GM12878 (cell line): ENCODE data around the gene LHB. TPM values are rescaled to one million over a fixed set of nuclear protein-coding genes. Genes with fewer than 3 reads are reported as not detected.

Source experiments
- ATAC-seq: fragments of 200-7000 bp; cut with Tn5 transposase; 3 replicates; pipeline ENCODE4 v1.9.1; 2020; ENCODE audit warnings: mild to moderate bottlenecking, moderate library complexity
- BruUV-seq: library from RNA; stranded (reverse); fragments of 400-500 nt; replicated peaks from 2 replicates; lab custom pipeline; 2021; lab: Mats Ljungman, UMichigan
- CTCF ChIA-PET: fragments of 300-600 bp; sonication (Branson Sonifier 250); formaldehyde crosslinking; extraction: SDS; loops from one replicate; lab custom pipeline; 2021; ENCODE audit warnings: inconsistent platforms; lab: Yijun Ruan, JAX
- POLR2A ChIA-PET: fragments of 350-600 bp; formaldehyde crosslinking; extraction: SDS; loops from one replicate; lab custom pipeline; 2021; ENCODE audit warnings: inconsistent platforms; lab: Charles Lee
- RAD21 ChIA-PET: fragments of 300-600 bp; sonication (Branson Sonifier 250); formaldehyde crosslinking; loops from one replicate; lab custom pipeline; 2023; ENCODE audit warnings: antibody characterized with exemption; ENCODE audit not compliant: unreplicated experiment; lab: Charles Lee
- SMC1A ChIA-PET: fragments of 300-600 bp; sonication (Branson Sonifier 250); formaldehyde crosslinking; loops from one replicate; lab custom pipeline; 2023; ENCODE audit not compliant: unreplicated experiment, uncharacterized antibody; lab: Charles Lee
- DNase-seq: peaks from one replicate; pipeline ENCODE4 v3.0.0-alpha.2; 2011; ENCODE audit warnings: low read depth, low spot score
- FAIRE-seq: peaks from 3 replicates; lab custom pipeline; 2011; peaks lifted over from hg19 to GRCh38; lab: Jason Lieb, UNC
- H2AFZ ChIP-seq: 2 replicates; pipeline ENCODE4 v1.6.0; 2011; ENCODE audit warnings: low read depth, low read length, control low read depth; ENCODE audit not compliant: control insufficient read depth
- H3K27ac ChIP-seq: 2 replicates; pipeline ENCODE4 v1.5.1; 2011; ENCODE audit warnings: control low read depth; ENCODE audit not compliant: control insufficient read depth, insufficient read depth
- H3K27me3 ChIP-seq, 2 experiments: replicated peaks in 1 of 2; 2 replicates each; pipeline versions ENCODE4 v1.6.0 to v1.6.1; 2011; ENCODE audit warnings: low read length in 1 of 2; ENCODE audit not compliant: control insufficient read depth in 2 of 2, insufficient read depth in 2 of 2
- H3K36me3 ChIP-seq, 2 experiments: 2 replicates each; pipeline ENCODE4 v1.5.1; 2011; ENCODE audit warnings: low read length in 1 of 2; ENCODE audit not compliant: control insufficient read depth in 2 of 2, insufficient read depth in 2 of 2
- H3K4me1 ChIP-seq: 2 replicates; pipeline ENCODE4 v1.6.1; 2011; ENCODE audit warnings: mild to moderate bottlenecking, low read length, moderate library complexity, mixed read lengths; ENCODE audit not compliant: control insufficient read depth, insufficient read depth
- H3K4me2 ChIP-seq: 2 replicates; pipeline ENCODE4 v1.6.0; 2011; ENCODE audit warnings: control low read depth; ENCODE audit not compliant: control insufficient read depth, insufficient read depth
- H3K4me3 ChIP-seq: fragments of 200-600 bp; sonication (generic); 2 replicates; pipeline ENCODE4 v1.5.1; 2016
- H3K79me2 ChIP-seq: 2 replicates; pipeline ENCODE4 v1.6.0; 2011; ENCODE audit warnings: low read length; ENCODE audit not compliant: control insufficient read depth, insufficient read depth
- H3K9ac ChIP-seq: 2 replicates; pipeline ENCODE4 v1.8.0; 2011; ENCODE audit warnings: low read length, control low read depth, mixed read lengths; ENCODE audit not compliant: control insufficient read depth, insufficient read depth
- H3K9me3 ChIP-seq: replicated peaks from 3 replicates; pipeline ENCODE4 v1.5.1; 2011; ENCODE audit warnings: mild to moderate bottlenecking, low read length; ENCODE audit not compliant: control insufficient read depth, insufficient read depth
- H4K20me1 ChIP-seq: 2 replicates; pipeline ENCODE4 v1.6.0; 2011; ENCODE audit not compliant: control insufficient read depth, insufficient read depth
- CREM ChIP-seq: IDR thresholded peaks from 2 replicates; pipeline ENCODE4 v1.6.1; 2014; ENCODE audit warnings: antibody characterized with exemption, low read depth
- JUND ChIP-seq: IDR thresholded peaks from 2 replicates; pipeline ENCODE4 v1.6.1; 2012; ENCODE audit warnings: low read depth, mild to moderate bottlenecking, low read length, improper control_type of control experiment, moderate library complexity
- WRNIP1 ChIP-seq: IDR thresholded peaks from 2 replicates; pipeline ENCODE4 v1.6.1; 2011; ENCODE audit warnings: low read depth, low read length, improper control_type of control experiment, borderline replicate concordance
- WGBS: methylation state at CpG from one replicate; pipeline ENCODE4 v1.1.6; 2016; ENCODE audit warnings: low lambda C conversion rate; ENCODE audit not compliant: insufficient replicate concordance, insufficient coverage; ENCODE audit errors: missing lambda C conversion rate; 5-methylcytosine and 5-hydroxymethylcytosine counted together
- in situ Hi-C: fragments of 300-500 bp; cut with MboI; formaldehyde crosslinking; loops from 9 replicates; pipeline ENCODE4 v1.14.3; 2018; ENCODE audit warnings: mixed read lengths
- intact Hi-C: fragments of 100-400 bp; cut with micrococcal nuclease; formaldehyde crosslinking; loops from one replicate; pipeline ENCODE4 v1.14.2; 2022; ENCODE audit not compliant: unreplicated experiment
- polyA plus RNA-seq, 11 experiments: library from polyadenylated mRNA; depleted of rRNA in 4 of 11; unstranded in 6 of 11; stranded (reverse) in 5 of 11; fragments of >200 nt; fragmentation: Nextera tagmentation in 4 of 11; fragmentation: Illumina TruSeq in 1 of 11; extraction: Ambion mirVana in 4 of 11; extraction: Trizol in 1 of 11; gene quantifications; 1 replicate in 1 of 11; 2 replicates in 10 of 11; pipeline versions ENCODE4 v1.2.1 to v1.2.3, GENCODE V29; 2011 to 2016; ENCODE audit warnings: inconsistent platforms in 2 of 11, missing spikeins in 2 of 11, low read depth in 1 of 11
- total RNA-seq, 4 experiments: library from RNA; depleted of rRNA in 3 of 4; stranded (reverse); fragments of >200 nt in 3 of 4; fragmentation: Illumina TruSeq in 1 of 4; extraction: Trizol in 1 of 4; gene quantifications; 2 replicates each; pipeline versions ENCODE4 v1.2.1 to v1.2.3, GENCODE V29; 2013 to 2021

LHB gene
- total and polyA plus RNA-seq, 10 of the 15 experiments (the other 5 are each of a cell fraction or from before 2014, with no cell fraction given): 0.20 to 0.72 (median 0.46) TPM; not detected in 5

- Histone ChIP-seq H3K36me3 (peaks cover 0 to 2% of the 10 kb centered on the region in 2 experiments; a peak in 3 of 4 replicates), H3K4me1 (peaks cover 3% of the 10 kb centered on the region), H3K4me2 (peak overlapping the region; percentile 46), H2AFZ (peak overlapping the region; percentile 86), H3K9me3 (no peaks in the 10 kb centered on the region), H3K9ac (peak overlapping the region; percentile 90), H4K20me1 (no peaks in the 10 kb centered on the region), H3K27me3 (no peaks in the 10 kb centered on the region), H3K27ac (peak overlapping the region; percentile 73), H3K4me3 (peak overlapping the region; percentile 74), H3K79me2 (peaks cover 53% of the 10 kb centered on the region)
- in situ Hi-C loops (no loop called here), intact Hi-C loops (no loop called here)
- ChIA-PET SMC1A (interaction anchor here (0.7 to 1.9 kb wide), 10 partner anchors 14 to 348 kb away, joined by 3 to 11 read pairs (median 5); partner anchors contain the start of genes CA11 and FTL), RAD21 (interaction anchor here (1.0 to 2.4 kb wide), 18 partner anchors 15 to 646 kb away, joined by 3 to 17 read pairs (median 6); partner anchors contain the start of genes BCAT2, CGB2, FTL and HSD17B14), POLR2A (interaction anchor here (0.5 to 3.6 kb wide), 23 partner anchors 11 to 1467 kb away, joined by 3 to 41 read pairs (median 4); partner anchors contain the start of genes BAX, CD37, FTL and PPP1R15A), CTCF (interaction anchor here (0.8 to 4.0 kb wide), 29 partner anchors 8 to 372 kb away, joined by 3 to 55 read pairs (median 6); partner anchors contain the start of genes CA11, CGB2, HSD17B14 and LHB)
- FAIRE-seq: no peak
- TF ChIP-seq JUND (no peak), CREM (no peak), WRNIP1 (0 out of 2 replicates have a peak, but pooled peaks have one; percentile 21)
- TSS peak; percentile 78 for BruUV-seq
- no peak for ATAC-seq
- WGBS: 2% methylated on average over 12 of the region's 13 CpGs
- DNase-seq: no peak
Measured at GRCh38 chr19:48994035-48994386, 22.9 kb downstream of the LHB start.
